HG02943 (cell line): ENCODE data around the gene ADAMTS7.
"Not testable (repeated sequence)": the region's sequence is repeated elsewhere in the genome, so short reads cannot be mapped to it uniquely, and the experiment has no call there.

ENCODE experiments used
- ATAC-seq: cut with Tn5 transposase; IDR thresholded peaks from one replicate; pipeline ENCODE4 v1.9.1; 2021; ENCODE audit warnings: mild to moderate bottlenecking, low read depth, moderate library complexity; ENCODE audit not compliant: unreplicated experiment

ADAMTS7 gene

GRCh38 chr15:78830514-78831228 lies 19.4 kb upstream of the ADAMTS7 start:
- no peak for ATAC-seq

GRCh38 chr15:78828920-78829319 lies 17.7 kb upstream of the ADAMTS7 start:
- ATAC-seq: no peak

GRCh38 chr15:78822514-78822913 lies 11.2 kb upstream of the ADAMTS7 start:
- ATAC-seq: no peak

GRCh38 chr15:78811825-78812183 lies 540 bp upstream of the ADAMTS7 start:
- no peak for ATAC-seq

- ATAC-seq: no peak
These were observed 721 bp downstream of the ADAMTS7 start for GRCh38 chr15:78810362-78811123.

GRCh38 chr15:78810003-78810361 lies 1.3 kb downstream of the ADAMTS7 start:
- ATAC-seq: no peak

GRCh38 chr15:78808550-78808949 lies 2.7 kb downstream of the ADAMTS7 start:
- ATAC-seq: no peak

- ATAC-seq: no peak
These were observed 3.9 kb downstream of the ADAMTS7 start for GRCh38 chr15:78807359-78807758.

GRCh38 chr15:78804391-78804792 lies 6.9 kb downstream of the ADAMTS7 start:
- no peak for ATAC-seq

- ATAC-seq: no peak
These were observed 10.5 kb downstream of the ADAMTS7 start for GRCh38 chr15:78800806-78801205.

- ATAC-seq: no peak
These were observed 11.1 kb downstream of the ADAMTS7 start for GRCh38 chr15:78800189-78800588.

- not testable (repeated sequence) for ATAC-seq
These were observed 12.2 kb downstream of the ADAMTS7 start for GRCh38 chr15:78799102-78799501.

GRCh38 chr15:78798355-78798754 lies 12.9 kb downstream of the ADAMTS7 start:
- not testable (repeated sequence) for ATAC-seq

- no peak for ATAC-seq
These were observed 13.3 kb downstream of the ADAMTS7 start for GRCh38 chr15:78797951-78798350.

GRCh38 chr15:78796510-78796909 lies 14.8 kb downstream of the ADAMTS7 start:
- ATAC-seq: no peak

GRCh38 chr15:78795043-78795442 lies 16.2 kb downstream of the ADAMTS7 start:
- ATAC-seq: no peak

GRCh38 chr15:78794446-78794845 lies 16.8 kb downstream of the ADAMTS7 start:
- ATAC-seq: not testable (repeated sequence)

GRCh38 chr15:78791357-78791756 lies 19.9 kb downstream of the ADAMTS7 start:
- no peak for ATAC-seq

- no peak for ATAC-seq
These were observed 21.2 kb downstream of the ADAMTS7 start for GRCh38 chr15:78790027-78790426.

- no peak for ATAC-seq
These were observed 21.6 kb downstream of the ADAMTS7 start for GRCh38 chr15:78789615-78790014.

- no peak for ATAC-seq
These were observed 23.1 kb downstream of the ADAMTS7 start for GRCh38 chr15:78788016-78788660.

GRCh38 chr15:78782402-78782801 lies 28.9 kb downstream of the ADAMTS7 start:
- not testable (repeated sequence) for ATAC-seq
